ENCODE measurements around the gene SAMD4A.

The SAMD4A gene

GRCh38 chr14:54706769-54707168 lies 139.8 kb downstream of the SAMD4A start:
- Histone ChIP-seq H3K9me2 (ENCODE audit: low read depth, low read length) (no peaks in the 10 kb centered on the region), H3K4me2 (ENCODE audit: low read length) (no peak overlapping the region), H3F3A (ENCODE audit: insufficient read depth, low read length) (no peaks in the 10 kb centered on the region), H2AFZ (ENCODE audit: low read length) (no peak overlapping the region), H3K4me3 (ENCODE audit: low read depth, low read length, poor library complexity, severe bottlenecking) (no peak overlapping the region), H3K9ac (ENCODE audit: low read length) (no peak overlapping the region), H3K36me3 (ENCODE audit: insufficient read depth, low read length) (no peaks in the 10 kb centered on the region), H3K9me3 (ENCODE audit: low read length) (no peaks in the 10 kb centered on the region), H3K4me1 (ENCODE audit: insufficient read depth, low read length, severe bottlenecking) (no peaks in the 10 kb centered on the region), H4K20me1 (ENCODE audit: insufficient read depth, low read length) (no peaks in the 10 kb centered on the region), H3K27ac (ENCODE audit: low read depth, low read length, poor library complexity, severe bottlenecking) (no peak overlapping the region), H3K79me2 (ENCODE audit: insufficient read depth, low read length) (no peaks in the 10 kb centered on the region), H3K27me3 (ENCODE audit: insufficient read depth, low read length) (no peaks in the 10 kb centered on the region)
- no peak for TF ChIP-seq CTCF (IDR thresholded peaks at IDR 0.05; ENCODE audit: low read length)
- TF ChIP-seq EZH2 (IDR thresholded peaks at IDR 0.05; ENCODE audit: borderline replicate concordance, low read length), result no peak

- Histone ChIP-seq H3K4me1 (ENCODE audit: insufficient read depth, low read length, severe bottlenecking) (no peaks in the 10 kb centered on the region), H3K9me2 (ENCODE audit: low read depth, low read length) (no peaks in the 10 kb centered on the region), H3K27me3 (ENCODE audit: insufficient read depth, low read length) (no peaks in the 10 kb centered on the region), H3K4me3 (ENCODE audit: low read depth, low read length, poor library complexity, severe bottlenecking) (no peak overlapping the region), H3K36me3 (ENCODE audit: insufficient read depth, low read length) (no peaks in the 10 kb centered on the region), H3K9me3 (ENCODE audit: low read length) (no peaks in the 10 kb centered on the region), H3K4me2 (ENCODE audit: low read length) (no peak overlapping the region), H3K27ac (ENCODE audit: low read depth, low read length, poor library complexity, severe bottlenecking) (no peak overlapping the region), H3K79me2 (ENCODE audit: insufficient read depth, low read length) (no peaks in the 10 kb centered on the region), H3K9ac (ENCODE audit: low read length) (no peak overlapping the region), H4K20me1 (ENCODE audit: insufficient read depth, low read length) (no peaks in the 10 kb centered on the region), H2AFZ (ENCODE audit: low read length) (no peak overlapping the region), H3F3A (ENCODE audit: insufficient read depth, low read length) (no peaks in the 10 kb centered on the region)
- TF ChIP-seq EZH2 (IDR thresholded peaks at IDR 0.05; ENCODE audit: borderline replicate concordance, low read length) (no peak), CTCF (IDR thresholded peaks at IDR 0.05; ENCODE audit: low read length) (no peak)
Measured at GRCh38 chr14:54708161-54708560, 141.2 kb downstream of the SAMD4A start.

GRCh38 chr14:54708982-54709381 lies 142.1 kb downstream of the SAMD4A start:
- no peaks in the 10 kb centered on the region for H3K9me2 ChIP-seq (ENCODE audit: low read depth, low read length)
- no peaks in the 10 kb centered on the region for H4K20me1 ChIP-seq (ENCODE audit: insufficient read depth, low read length)
- no peak overlapping the region for H3K27ac ChIP-seq (ENCODE audit: low read depth, low read length, poor library complexity, severe bottlenecking)
- TF ChIP-seq CTCF (IDR thresholded peaks at IDR 0.05; ENCODE audit: low read length) (no peak), EZH2 (IDR thresholded peaks at IDR 0.05; ENCODE audit: borderline replicate concordance, low read length) (no peak)
- H3K27me3 ChIP-seq (ENCODE audit: insufficient read depth, low read length), result no peaks in the 10 kb centered on the region
- no peaks in the 10 kb centered on the region for H3K4me1 ChIP-seq (ENCODE audit: insufficient read depth, low read length, severe bottlenecking)
- no peak overlapping the region for H3K4me2 ChIP-seq (ENCODE audit: low read length)
- no peaks in the 10 kb centered on the region for H3K9me3 ChIP-seq (ENCODE audit: low read length)
- no peaks in the 10 kb centered on the region for H3K79me2 ChIP-seq (ENCODE audit: insufficient read depth, low read length)
- no peak overlapping the region for H2AFZ ChIP-seq (ENCODE audit: low read length)
- no peaks in the 10 kb centered on the region for H3K36me3 ChIP-seq (ENCODE audit: insufficient read depth, low read length)
- no peak overlapping the region for H3K9ac ChIP-seq (ENCODE audit: low read length)
- H3K4me3 ChIP-seq (ENCODE audit: low read depth, low read length, poor library complexity, severe bottlenecking), result no peak overlapping the region
- H3F3A ChIP-seq (ENCODE audit: insufficient read depth, low read length), result no peaks in the 10 kb centered on the region

Data from OCI-LY1 (cell line).